GM12801 (cell line): ENCODE measurements around the gene SORCS1.

Experiments used
- TF ChIP-seq, protein P1 (sequence below): IDR thresholded peaks from one replicate; pipeline ENCODE4 v1.5.1; 2011; ENCODE audit warnings: control low read depth; ENCODE audit not compliant: insufficient read length; ENCODE audit errors: extremely low read depth

The SORCS1 gene

GRCh38 chr10:106551501-106552062 lies 612.9 kb downstream of the SORCS1 start:
- TF ChIP-seq, protein P1, sequence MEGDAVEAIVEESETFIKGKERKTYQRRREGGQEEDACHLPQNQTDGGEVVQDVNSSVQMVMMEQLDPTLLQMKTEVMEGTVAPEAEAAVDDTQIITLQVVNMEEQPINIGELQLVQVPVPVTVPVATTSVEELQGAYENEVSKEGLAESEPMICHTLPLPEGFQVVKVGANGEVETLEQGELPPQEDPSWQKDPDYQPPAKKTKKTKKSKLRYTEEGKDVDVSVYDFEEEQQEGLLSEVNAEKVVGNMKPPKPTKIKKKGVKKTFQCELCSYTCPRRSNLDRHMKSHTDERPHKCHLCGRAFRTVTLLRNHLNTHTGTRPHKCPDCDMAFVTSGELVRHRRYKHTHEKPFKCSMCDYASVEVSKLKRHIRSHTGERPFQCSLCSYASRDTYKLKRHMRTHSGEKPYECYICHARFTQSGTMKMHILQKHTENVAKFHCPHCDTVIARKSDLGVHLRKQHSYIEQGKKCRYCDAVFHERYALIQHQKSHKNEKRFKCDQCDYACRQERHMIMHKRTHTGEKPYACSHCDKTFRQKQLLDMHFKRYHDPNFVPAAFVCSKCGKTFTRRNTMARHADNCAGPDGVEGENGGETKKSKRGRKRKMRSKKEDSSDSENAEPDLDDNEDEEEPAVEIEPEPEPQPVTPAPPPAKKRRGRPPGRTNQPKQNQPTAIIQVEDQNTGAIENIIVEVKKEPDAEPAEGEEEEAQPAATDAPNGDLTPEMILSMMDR, result no peak

DNA sequence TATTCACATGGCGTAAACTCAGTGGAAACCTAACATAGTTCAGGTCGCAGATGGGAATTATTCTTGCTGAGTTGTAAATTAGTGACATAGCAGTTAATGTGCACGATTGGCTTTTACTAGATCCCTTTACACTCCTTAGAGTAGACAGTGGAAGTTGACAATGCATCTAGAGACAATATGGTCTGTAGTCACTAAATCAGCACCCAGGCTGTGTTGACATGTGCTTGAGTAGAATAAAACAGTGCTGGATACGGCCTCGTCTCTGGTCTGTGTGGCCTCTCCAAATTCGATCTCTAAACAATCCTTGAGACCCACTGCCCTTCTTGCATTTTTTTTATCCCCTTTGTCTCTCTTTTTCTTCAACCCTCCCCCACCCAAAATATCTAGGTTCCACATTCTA lies 615.7 kb downstream of the SORCS1 start:
- TF ChIP-seq, protein P1, result no peak

DNA sequence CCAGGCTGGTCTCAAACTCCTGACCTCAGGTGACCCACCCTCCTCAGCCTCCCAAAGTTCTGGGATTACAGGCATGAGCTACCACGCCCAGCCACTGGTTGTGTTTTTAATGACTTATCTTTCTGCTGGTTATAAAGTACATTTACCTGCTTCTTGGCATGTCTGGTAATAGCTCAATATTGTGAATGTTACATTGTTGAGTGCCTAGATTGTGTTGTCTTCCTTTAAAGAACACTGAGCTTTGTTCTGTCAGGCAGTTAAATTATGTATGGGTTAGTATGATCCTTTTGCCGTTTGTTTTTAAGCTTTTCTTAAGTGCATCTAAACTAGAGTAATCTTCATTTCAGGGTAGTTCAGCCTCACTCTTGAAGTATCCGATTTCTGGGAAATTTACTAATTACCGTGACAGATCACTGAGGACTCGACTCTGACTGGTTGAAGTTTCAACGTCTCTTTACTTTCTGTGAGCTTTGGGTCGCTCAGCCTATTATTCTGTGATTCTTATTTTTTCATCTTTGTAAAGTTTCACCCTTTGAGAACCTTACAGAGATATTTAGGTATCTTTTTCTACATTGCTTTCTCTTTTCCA lies 617.4 kb downstream of the SORCS1 start:
- TF ChIP-seq, protein P1, result no peak

GRCh38 chr10:106542461-106542860 lies 622.0 kb downstream of the SORCS1 start:
- TF ChIP-seq, protein P1, result no peak

DNA sequence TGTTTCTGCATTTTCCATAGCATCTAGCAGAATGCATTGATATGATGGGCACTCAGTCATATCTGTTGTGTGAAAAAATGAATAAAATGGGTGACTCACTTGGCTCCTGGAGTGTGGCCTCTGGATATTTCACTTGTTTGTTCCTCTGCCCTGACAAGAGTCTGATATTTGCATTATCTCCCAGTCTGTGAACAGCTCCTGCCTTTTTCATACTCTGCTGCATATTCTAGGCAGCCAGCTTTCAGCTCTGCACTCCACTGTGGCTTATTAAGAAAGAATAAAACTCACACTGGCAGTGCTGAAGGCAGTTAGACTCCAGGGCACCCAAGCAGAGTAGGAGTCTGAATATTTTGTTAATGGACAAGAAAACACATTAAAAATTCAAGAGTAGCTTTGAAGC lies 623.9 kb downstream of the SORCS1 start:
- TF ChIP-seq, protein P1, result no peak

GRCh38 chr10:106537866-106538265 lies 626.6 kb downstream of the SORCS1 start:
- TF ChIP-seq, protein P1, result no peak

DNA sequence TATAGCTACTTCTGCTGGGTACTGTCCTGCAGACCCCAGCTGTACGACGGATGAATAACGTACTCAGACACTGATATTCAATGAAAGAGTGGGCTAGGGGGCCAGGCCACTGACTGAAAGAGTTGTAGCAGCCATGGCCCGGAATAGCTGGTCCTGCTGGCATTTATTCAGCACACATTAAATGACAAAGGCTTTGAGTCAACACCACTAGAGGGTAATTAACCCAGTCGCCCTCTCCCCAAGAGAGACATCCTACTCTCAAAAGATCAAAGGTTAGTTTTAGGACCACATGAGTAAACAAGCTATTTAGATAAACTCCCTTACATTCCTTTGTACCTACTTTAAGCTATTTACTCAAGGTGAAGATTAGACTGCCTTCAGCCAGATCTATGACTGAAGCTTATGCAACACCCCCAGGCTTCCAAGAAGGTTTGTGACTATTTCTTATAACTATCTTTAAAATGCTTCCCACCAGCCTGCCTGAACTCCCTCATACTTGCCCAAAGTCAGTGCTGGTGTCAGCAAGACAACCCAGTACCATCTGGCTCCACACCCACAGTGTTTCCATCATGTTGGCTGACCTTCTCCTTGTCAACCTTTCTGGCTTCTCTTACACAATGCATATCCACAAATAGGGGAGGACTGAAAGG lies 629.1 kb downstream of the SORCS1 start:
- TF ChIP-seq, protein P1, result no peak
